SK-N-SH treated with all-trans-retinoic acid at 6 μM for 48 hours (cell line): ENCODE data around the gene GRIK4.

ENCODE experiments used
- RARB ChIP-seq: fragments of 250-450 bp; sonication (Bioruptor Pico); IDR thresholded peaks from 2 replicates; pipeline ENCODE4 v1.8.0; 2021; ENCODE audit warnings: mild to moderate bottlenecking, moderate library complexity
- ZFP3 ChIP-seq: fragments of 250-450 bp; sonication (Bioruptor Pico); IDR thresholded peaks from 2 replicates; pipeline ENCODE4 v1.5.0; 2020; ENCODE audit warnings: mild to moderate bottlenecking, moderate library complexity

GRCh38 chr11:120511116-120511819, at the start of gene GRIK4:
- TF ChIP-seq ZFP3 (CRISPR knock-in tag) (no peak), RARB (no peak)
